SKM-1 (cell line): ENCODE results near the gene DMXL2.
"Not testable (repeated sequence)": the region's sequence is repeated elsewhere in the genome, so short reads cannot be mapped to it uniquely, and the experiment has no call there.

ENCODE experiments used
- DNase-seq: peaks from one replicate; lab custom pipeline; 2025; ENCODE audit not compliant: unreplicated experiment; lab: John Stamatoyannopoulos, UW

The DMXL2 gene

DNA sequence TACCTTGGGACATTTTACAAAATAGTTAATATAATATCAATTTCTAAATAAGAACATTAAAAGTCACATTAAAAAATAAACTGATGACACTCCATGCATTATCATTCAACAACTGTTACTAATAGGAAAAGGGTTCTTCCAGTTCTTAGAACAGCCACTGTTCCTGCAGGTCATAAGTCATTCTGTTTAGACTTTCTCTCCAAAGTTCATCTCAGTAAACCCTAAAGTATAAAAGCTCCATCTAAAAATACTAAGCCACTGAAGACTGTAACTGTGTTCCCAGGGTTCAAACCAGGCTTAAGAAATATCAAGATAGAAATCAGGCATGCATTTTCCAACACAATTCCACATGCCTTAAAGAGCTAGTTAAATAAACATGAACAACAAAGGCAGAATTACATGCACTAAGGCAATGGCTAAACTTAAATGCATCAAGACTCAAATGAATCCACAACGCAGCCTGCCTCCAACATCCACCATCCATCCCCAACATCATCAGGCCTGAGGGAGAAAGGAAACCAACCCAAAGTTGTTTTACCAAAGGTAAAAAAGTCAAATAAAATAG lies 46.2 kb downstream of the DMXL2 start:
- no peak for DNase-seq

DNA sequence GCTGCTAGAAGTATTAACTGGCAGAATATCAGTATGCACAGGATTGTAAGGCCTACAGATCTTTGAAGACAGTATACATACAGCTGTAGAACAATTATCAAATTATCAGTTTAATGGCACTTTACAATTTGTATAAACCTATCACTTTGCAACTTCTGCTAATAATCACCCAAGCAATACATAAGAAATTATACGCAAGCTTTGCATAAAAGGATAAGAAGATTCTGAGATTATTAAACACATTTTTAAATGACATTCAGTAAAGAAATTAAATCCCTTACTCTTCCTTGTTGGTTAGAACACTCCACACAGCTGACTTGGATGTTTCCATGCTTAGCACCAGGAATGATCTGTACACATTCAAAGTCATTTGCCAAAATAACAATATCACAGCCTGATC lies 46.8 kb downstream of the DMXL2 start:
- no peak for DNase-seq

DNA sequence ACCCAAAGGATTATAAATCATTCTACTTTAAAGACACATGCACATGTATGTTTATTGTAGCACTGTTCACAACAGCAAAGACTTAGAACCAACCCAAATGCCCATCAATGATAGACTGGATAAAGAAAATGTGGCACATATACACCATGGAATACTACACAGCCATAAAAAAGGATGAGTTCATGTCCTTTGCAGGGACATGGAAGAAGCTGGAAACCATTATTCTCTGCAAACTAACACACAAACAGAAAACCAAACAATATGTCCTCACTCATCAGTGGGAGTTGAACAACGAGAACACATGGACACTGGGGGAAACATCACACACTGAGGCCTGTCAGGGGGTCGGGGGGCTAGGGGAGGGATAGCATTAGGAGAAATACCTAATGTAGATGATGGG lies 49.2 kb downstream of the DMXL2 start:
- DNase-seq, result not testable (repeated sequence)

DNA sequence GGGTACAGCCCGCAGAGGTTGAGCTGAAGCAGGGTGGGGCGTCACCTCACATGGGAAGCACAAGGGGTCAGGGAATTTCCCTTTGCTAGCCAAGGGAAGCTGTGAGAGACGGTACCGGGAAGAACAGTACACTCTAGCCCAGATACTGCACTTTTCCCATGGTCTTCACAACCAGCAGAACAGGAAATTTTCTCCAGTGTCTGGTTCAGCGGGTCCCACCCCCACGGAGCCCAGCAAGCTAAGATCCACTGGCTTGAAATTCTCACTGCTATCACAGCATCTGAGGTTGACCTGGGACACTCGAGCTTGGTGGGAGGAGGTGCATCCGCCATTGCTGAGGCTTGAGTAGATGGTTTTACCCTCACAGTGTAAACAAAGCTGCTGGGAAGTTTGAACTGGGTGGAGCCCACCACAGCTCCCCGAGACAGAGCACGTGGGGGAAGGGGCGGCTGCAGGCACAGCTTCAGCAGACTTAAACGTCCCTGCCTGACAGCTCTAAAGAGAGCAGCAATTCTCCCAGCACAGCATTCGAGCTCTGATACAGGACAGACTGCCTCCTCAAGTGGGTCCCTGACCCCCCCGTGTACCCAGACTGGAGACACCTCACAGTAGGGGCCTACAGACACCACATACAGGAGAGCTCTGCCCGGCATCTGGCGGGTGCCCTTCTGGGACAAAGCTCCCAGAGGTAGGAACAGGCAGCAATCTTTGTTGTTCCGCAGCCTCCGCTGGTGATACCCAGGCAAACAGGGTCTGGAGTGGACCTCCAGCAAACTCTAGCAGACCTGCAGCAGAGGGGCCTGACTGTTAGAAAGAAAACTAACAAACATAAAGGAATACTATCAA lies 53.4 kb downstream of the DMXL2 start:
- not testable (repeated sequence) for DNase-seq

DNA sequence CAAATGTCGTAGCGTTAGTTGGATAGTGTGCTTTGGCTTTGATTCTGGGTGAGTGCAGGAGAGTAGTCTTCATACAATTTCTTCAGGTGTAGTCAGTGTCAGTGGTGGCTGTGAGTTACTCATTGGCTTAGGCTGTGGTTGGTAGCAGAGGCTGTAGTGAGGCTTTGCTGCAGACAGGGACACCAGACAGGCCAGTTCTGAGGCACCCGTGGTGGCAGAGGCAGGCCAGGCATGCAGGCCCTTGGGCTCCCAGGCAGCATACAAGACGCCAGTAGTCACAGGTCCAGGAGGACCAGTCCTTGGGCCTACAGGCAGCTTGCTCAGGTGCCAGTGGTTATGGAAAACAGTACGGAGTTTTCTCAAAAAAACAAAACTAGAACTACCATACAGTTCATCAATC lies 61.3 kb downstream of the DMXL2 start:
- no peak for DNase-seq

DNA sequence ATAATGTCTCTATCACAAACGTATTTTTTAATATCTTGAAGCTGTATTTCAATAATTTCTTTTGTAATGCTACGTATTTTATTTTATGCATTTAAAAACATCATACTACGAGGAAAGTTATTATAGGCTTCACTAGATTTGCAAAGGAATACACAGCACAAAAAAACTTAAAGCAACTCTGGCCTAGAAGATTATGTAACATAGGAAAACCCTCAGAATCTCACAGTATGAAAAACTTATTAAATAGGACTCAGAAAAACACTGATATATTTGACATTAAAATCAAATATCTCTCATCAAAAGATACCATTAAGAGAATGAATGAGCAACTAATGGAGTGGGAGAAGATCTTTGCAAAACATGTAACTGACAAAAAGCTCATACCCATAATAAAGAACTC lies 63.7 kb downstream of the DMXL2 start:
- DNase-seq, result no peak

DNA sequence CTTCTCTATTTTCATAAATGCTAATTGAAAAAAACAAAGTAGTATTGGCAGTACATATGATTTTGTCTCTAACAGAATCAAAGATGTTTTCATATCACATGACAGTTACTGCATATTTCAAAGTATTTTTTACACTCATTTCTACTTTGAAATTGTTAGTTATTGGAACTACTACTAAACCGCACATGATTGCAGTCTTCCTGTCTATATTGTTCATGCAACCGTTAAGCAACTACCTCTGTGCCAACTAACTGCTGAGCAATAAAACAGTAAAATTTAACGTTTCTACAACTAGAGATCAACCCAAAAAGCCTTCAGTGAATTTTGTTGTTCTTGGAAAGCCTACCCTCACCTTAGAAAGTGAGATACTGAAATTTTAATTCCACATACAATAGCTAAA lies 64.2 kb downstream of the DMXL2 start:
- peak; percentile 43 for DNase-seq

DNA sequence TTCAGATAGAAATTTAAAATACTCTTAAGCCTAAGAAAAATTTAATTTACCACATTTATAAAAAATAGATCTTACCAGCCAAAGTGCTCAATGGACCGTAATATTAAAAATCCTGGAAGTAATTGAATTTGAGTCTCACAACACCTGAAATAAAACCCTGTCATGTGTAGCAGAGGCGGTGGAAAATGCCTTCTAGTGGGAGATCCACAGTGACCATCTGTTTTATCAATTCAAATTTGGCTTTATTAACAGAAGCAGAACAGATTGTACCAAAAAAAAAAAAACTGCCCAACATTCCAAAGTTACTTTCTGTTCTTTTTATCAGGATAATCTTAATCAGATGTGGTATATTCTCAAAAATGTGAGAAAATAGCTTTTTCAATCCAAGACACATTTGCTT lies 71.7 kb downstream of the DMXL2 start:
- no peak for DNase-seq

DNA sequence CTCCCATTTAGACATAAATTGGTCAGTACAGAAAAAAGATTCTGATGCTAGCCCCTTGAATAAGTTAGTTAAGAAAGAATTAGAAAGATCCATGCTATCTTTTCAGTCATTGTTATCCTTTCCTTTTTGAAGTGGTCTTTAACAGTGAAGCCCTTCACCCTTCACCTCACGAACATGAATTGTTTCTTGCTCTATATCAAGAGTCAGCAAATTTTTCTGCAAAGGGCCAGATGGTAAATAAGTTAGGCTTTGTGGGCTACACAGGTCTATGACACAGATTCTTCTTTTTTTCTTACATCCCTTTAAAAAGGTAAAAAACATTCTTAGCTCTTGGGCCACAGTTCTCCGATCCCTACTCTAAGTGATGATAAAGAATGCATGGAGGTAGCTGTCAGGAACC lies 74.9 kb downstream of the DMXL2 start:
- no peak for DNase-seq

DNA sequence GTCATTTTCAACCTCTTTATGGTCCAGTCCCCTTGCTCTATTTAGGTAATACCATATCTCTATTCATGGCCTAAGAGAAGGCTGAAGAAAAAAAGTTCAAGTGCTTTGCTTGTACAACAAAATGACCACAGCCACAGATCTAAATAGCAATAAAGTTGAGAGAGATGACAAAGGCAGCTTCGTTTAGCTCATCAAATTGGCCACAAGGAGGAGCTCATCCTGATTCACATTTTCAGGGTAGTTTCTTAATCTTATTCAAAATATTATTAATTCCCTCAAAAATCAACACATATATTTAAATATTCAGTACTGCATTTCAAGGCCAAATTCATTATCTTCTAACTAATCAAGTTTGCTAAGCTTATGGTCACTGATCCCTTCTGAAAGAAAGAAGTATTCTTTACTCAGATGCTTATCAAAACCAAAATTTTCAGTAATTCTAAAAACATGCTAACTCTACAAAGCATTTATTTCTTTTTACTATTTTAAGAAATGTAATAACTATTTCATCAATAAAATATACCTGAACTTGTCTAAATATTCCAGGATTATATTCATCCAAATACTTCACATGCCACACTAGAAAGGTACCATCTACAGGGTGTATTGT lies 85.5 kb downstream of the DMXL2 start:
- DNase-seq, result peak; percentile 8

DNA sequence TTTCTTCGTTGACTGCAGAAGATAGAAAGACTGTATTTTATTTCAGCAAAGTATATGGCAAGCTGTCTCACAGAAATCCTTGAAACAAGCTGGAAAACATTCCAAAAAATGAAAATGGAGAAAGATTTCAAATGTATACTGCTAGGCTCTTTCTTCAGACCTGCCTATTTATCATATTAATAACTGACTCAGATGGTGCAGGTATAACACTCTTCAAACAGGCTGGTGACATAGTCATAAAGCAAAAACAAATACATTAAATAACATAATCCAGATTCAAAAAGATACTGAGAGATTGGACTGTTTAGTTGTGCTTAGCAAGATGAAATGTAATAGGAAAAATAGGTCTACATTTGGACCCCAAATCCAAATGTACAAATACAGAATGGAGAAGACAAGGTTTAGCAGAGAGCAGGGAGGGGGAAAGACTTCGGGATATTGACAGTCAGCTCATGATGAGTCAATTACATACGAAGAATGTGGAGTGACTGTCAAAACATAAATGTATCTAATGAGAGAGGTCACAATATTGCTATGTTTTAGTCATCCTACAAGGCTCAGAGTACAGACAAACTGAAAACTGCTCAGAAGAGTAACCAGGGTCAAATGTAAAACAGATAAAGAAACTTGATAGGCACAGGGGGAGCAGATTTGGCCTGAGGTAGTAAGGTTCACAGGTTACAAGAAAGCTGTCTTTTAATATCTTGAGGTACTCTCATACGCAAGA lies 88.7 kb downstream of the DMXL2 start:
- no peak for DNase-seq

DNA sequence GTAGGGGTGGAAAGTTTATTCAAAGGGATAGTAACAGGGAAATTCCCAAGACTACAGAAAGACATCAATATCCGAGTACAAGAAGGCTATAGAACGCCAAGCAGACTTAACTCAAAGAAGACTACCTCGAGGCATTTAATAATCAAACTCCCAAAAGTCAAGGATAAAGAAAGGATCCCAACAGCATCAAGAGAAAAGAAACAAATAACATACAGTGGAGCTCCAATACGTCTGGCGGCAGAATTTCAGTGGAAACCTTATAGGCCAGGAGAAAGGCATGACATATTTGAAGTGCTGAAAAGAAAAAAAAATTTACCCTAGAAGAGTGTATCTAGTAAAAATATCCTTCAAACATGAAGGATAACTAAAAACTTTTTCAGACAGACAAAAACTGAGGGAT lies 95.6 kb downstream of the DMXL2 start:
- DNase-seq, result no peak

DNA sequence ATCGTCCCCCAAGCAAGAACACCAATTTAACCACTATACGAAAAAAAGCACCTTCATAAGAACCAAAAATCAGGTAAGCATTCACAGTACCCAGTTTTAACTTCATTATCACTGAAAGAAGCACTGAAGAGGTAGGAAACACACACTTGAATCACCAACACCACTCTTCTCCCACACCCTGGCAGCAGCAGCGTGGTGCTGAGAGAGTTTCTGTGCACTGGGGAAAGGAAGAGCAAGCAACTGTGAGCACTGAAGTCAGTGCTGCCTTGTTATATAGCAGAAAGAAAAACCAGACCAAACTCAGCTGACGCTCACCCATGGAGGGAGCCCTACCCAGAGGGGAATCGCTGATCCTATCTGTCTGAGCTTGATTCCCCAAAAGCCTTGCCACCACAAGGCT lies 98.2 kb downstream of the DMXL2 start:
- no peak for DNase-seq

DNA sequence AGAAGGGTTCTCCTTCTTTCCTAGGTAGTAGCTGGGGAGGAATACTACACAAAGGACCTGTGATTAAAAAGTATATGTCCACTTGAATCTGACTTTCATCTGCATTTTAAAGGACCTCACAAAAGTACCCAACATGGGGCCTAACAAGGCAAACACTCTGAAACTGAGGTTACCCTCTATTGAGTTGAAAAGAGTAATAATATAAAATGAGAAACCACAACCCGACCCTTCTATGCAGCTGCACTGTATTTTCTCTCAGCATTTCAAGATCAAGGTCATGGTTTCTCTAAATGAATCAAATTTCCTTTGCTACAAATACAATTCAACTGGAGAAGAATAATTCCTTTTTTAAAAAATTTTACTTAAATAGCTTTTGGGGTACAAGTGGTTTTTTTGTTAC lies 106.3 kb downstream of the DMXL2 start:
- no peak for DNase-seq

DNA sequence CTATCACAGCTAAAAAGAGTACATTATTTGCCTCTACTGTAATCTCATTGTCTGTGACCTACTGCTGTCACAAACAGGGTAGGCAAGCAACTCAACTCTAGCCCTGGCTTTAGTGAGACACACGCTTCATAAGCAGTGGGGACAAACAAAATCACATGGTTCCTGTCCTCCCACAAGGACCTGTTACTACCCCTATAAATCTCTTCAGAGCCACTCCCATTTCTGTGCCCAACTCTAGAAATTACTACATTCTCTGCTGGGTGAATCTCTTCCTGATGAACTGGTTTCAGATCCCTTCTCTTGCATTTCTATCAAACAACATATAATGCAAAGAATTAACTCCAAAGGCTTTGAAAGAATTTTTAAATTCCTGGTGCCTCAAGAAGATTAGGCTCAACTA lies 117.3 kb downstream of the DMXL2 start:
- DNase-seq, result no peak

DNA sequence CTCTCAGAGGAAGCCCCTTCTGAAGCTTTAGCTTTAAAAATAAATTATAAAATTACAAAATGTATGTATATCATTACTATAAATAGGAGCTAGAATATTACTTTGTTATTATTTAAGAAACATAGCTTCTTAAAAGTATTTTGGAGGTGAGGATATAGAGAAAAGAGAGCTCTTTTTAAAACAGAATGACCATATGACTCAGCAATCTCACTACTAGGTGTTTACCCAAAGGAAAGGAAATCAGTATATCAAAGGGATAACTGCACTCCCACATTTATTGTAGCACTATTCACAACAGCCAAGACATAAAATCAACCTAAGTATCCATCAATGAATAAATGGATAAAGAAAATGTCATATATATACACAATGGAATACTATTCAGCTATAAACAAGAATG lies 119.6 kb downstream of the DMXL2 start:
- no peak for DNase-seq

DNA sequence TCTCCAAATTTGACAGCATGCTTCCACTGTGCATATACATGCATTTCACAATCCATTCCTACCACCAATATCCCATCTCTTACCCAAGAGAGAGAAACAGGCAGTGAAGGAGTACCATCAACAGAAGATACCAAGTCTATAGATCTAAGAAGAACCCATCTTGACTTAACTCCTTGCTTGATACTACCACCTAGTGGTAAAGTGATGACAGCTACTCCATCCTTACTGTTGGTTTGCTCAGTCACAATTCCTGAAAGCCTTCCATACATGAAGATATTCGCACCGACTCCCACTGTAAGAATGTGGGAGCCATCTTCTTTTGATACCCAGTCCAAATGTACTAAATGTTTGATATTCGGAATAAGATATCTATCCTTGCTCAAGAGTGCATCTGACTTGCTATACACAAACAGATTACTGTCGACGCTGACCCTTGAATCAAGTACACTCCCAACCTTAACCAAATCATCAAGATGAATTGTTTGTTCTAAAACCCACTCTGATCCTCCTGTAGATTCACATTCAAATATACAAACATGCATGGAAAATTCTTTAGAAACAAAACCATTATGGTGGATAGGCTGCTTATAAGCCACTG lies 123.1 kb downstream of the DMXL2 start:
- DNase-seq, result peak; percentile 25

DNA sequence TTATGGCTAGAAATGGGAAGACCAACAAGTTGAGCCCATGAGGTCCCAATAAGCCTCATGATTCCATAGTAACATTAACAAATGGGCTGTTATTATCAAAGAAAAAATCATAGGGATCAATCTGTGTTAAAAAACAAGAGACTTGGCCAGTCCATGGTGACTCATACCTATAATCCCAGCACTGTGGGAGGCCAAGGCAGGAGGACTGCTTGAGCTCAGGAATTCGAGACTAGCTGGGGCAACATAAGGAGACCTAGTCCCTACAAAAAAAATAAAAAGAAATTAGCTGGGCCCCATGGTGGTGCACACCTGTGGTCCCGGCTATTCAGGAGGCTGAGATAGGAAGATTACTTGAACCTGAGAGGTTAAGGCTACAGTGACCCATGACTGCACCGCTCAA lies 124.8 kb downstream of the DMXL2 start:
- no peak for DNase-seq

DNA sequence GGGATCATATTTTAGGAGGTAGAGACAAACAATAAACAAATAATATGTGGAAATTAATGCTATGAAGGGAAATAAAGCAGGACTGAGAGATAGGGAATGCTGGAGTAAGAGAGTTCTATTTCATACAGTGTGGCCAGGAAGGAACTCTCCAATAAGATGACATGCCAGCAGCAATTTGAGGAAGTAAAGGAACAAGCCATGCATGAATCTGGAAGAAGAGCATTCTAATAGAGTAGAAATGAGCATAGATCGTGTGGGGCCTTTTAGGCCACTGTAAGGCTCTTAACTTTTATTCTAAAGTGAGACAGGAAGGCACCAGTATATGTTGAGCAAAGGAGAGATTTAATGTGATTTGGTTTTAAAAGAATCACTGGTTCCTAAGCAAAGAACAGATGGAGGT lies 126.3 kb downstream of the DMXL2 start:
- DNase-seq, result no peak

DNA sequence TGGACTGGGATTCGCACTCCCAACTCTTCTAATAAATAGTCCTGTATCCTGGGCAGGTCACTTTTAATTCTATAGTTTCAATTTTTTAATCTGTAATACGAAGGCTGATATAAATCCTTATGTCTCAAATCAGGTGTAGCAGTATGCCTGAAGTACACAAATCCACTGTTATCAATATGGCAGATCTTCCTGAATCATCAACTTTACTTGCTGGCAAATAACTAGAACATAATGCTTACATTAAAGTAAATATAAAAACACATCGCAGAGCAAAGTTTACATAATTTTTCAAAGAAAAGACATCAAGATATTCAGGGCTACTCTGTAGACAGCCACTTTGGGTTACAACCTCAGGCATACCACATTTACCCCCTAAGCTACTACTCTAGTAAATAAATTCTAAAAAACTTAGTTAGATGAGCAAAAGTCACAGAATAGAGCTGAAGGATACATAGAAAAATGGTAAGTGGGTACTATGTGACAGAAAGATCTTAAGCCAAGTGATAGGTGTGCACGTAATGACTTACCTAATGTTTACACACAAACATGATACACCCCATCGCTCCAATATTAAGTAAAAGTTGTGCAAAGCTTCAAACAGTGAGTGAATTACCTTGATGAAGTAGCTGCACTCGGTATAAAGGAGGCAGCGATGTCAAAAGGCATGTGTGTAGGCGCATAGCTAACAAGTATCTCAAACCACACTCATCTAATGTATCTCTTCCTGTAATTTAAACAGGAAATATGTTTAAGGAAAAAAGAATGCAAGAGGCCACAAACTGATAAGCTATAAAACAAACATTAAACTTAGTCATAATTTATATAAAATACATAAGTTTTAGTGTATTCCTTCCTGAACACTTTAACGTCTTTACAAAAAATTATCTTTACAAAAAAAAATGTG lies 127.9 kb downstream of the DMXL2 start:
- no peak for DNase-seq
